Stimulated activated CD8-positive, alpha-beta memory T cell treated with anti-CD3 and anti-CD28 coated beads, Interleukin-4, amount 100 ng/mL, for 24 hours (primary cell): ENCODE measurements around the gene MACROD2.

Experiments
- DNase-seq: peaks from one replicate; pipeline ENCODE4 v3.0.0-alpha.2; 2020; ENCODE audit warnings: low read depth

Gene MACROD2

GRCh38 chr20:14062786-14063185, 67.5 kb downstream of the MACROD2 start:
- no peak for DNase-seq

GRCh38 chr20:14064333-14064732, 69.0 kb downstream of the MACROD2 start:
- no peak for DNase-seq

- no peak for DNase-seq
These were observed 69.6 kb downstream of the MACROD2 start for GRCh38 chr20:14064921-14065320.

- DNase-seq: no peak
These were observed 70.5 kb downstream of the MACROD2 start for GRCh38 chr20:14065774-14066173.

- DNase-seq: no peak
These were observed 72.3 kb downstream of the MACROD2 start for GRCh38 chr20:14067603-14068002.

GRCh38 chr20:14069796-14070195, 74.5 kb downstream of the MACROD2 start:
- no peak for DNase-seq

GRCh38 chr20:14093652-14094051, 98.3 kb downstream of the MACROD2 start:
- no peak for DNase-seq

GRCh38 chr20:14098261-14098660, 102.9 kb downstream of the MACROD2 start:
- DNase-seq: no peak

- no peak for DNase-seq
These were observed 118.1 kb downstream of the MACROD2 start for GRCh38 chr20:14113416-14113815.

GRCh38 chr20:14114065-14114704, 118.9 kb downstream of the MACROD2 start:
- no peak for DNase-seq

GRCh38 chr20:14116037-14116436, 120.7 kb downstream of the MACROD2 start:
- DNase-seq: no peak

GRCh38 chr20:14117768-14118167, 122.5 kb downstream of the MACROD2 start:
- no peak for DNase-seq

GRCh38 chr20:14126856-14127255, 131.5 kb downstream of the MACROD2 start:
- DNase-seq: no peak

- no peak for DNase-seq
These were observed 132.4 kb downstream of the MACROD2 start for GRCh38 chr20:14127514-14128223.

- no peak for DNase-seq
These were observed 138.7 kb downstream of the MACROD2 start for GRCh38 chr20:14134004-14134403.

- no peak for DNase-seq
These were observed 146.9 kb downstream of the MACROD2 start for GRCh38 chr20:14142171-14142570.

- DNase-seq: no peak
These were observed 147.8 kb downstream of the MACROD2 start for GRCh38 chr20:14142964-14143627.

- no peak for DNase-seq
These were observed 152.7 kb downstream of the MACROD2 start for GRCh38 chr20:14148042-14148441.

GRCh38 chr20:14155361-14155760, 160.0 kb downstream of the MACROD2 start:
- DNase-seq: no peak

GRCh38 chr20:14178528-14178927, 183.2 kb downstream of the MACROD2 start:
- no peak for DNase-seq

- no peak for DNase-seq
These were observed 183.6 kb downstream of the MACROD2 start for GRCh38 chr20:14178952-14179351.

- no peak for DNase-seq
These were observed 194.6 kb downstream of the MACROD2 start for GRCh38 chr20:14189794-14190402.

GRCh38 chr20:14191559-14191958, 196.2 kb downstream of the MACROD2 start:
- no peak for DNase-seq
